Calu3 (cell line): ENCODE results near the gene MRPL4. TPM values are rescaled to one million over a fixed set of nuclear protein-coding genes. Genes with fewer than 3 reads are reported as not detected.

Experiments
- BruUV-seq: library from RNA; stranded (reverse); fragments of 400-500 nt; replicated peaks from 2 replicates; lab custom pipeline; 2021; lab: Mats Ljungman, UMichigan
- CTCF ChIA-PET: fragments of 300-600 bp; sonication (Branson Sonifier 250); formaldehyde crosslinking; loops from one replicate; lab custom pipeline; 2022; ENCODE audit warnings: antibody characterized with exemption; lab: Charles Lee
- DNase-seq: peaks from one replicate; pipeline ENCODE4 v3.0.0; 2022
- H3K27ac Mint-ChIP-seq: one replicate; pipeline ENCODE4 v1.8.0; 2022; ENCODE audit warnings: mixed read lengths; ENCODE audit not compliant: unreplicated experiment
- H3K27me3 Mint-ChIP-seq: one replicate; pipeline ENCODE4 v1.8.0; 2022; ENCODE audit warnings: mixed read lengths; ENCODE audit not compliant: unreplicated experiment
- H3K36me3 Mint-ChIP-seq: one replicate; pipeline ENCODE4 v1.8.0; 2022; ENCODE audit warnings: mild to moderate bottlenecking, moderate library complexity, mixed read lengths; ENCODE audit not compliant: insufficient read depth, unreplicated experiment
- H3K4me1 Mint-ChIP-seq: one replicate; pipeline ENCODE4 v1.8.0; 2022; ENCODE audit warnings: mild to moderate bottlenecking, low read depth, mixed read lengths; ENCODE audit not compliant: unreplicated experiment
- H3K4me3 Mint-ChIP-seq: one replicate; pipeline ENCODE4 v1.8.0; 2022; ENCODE audit warnings: mild to moderate bottlenecking, low read depth, moderate library complexity, mixed read lengths; ENCODE audit not compliant: unreplicated experiment
- H3K9me3 Mint-ChIP-seq: one replicate; pipeline ENCODE4 v1.8.0; 2022; ENCODE audit warnings: low read depth, mixed read lengths; ENCODE audit not compliant: unreplicated experiment
- CTCF ChIP-seq: fragments of 200-600 bp; IDR thresholded peaks from one replicate; pipeline ENCODE4 v1.8.0; 2022; ENCODE audit warnings: antibody characterized with exemption; ENCODE audit not compliant: unreplicated experiment
- intact Hi-C: fragments of 100-400 bp; cut with micrococcal nuclease; formaldehyde crosslinking; loops from one replicate; pipeline ENCODE4 v1.10.0; 2022; ENCODE audit not compliant: unreplicated experiment
- total RNA-seq: library from RNA; stranded (reverse); gene quantifications from 2 replicates; pipeline ENCODE4 v1.2.3, GENCODE V29; 2022

The MRPL4 gene
- total RNA-seq, 1 experiment from 2014 or later, result 60.4 TPM

DNA sequence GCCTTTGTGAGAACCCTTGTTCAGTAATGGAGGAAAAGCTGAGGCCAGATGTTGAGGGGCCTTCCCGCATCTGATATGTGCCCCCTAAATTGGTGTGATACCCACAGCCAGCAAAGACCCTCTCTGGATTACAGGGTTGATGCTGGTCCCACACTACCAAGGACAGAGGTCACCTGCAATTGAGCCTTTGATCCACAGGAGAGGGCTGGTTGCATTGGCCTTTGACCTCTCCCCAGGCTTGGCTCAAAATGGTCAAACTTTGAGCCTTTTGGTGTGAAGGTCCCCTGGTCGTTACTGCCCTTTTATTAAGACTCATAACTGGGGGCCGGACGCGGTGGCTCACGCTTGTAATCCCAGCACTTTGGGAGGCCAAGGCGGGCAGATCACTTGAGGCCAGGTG lies 8.4 kb upstream of the MRPL4 start:
- no peak for DNase-seq
- Mint-ChIP-seq H3K9me3 (no peaks in the 10 kb centered on the region), H3K27me3 (no peaks in the 10 kb centered on the region), H3K27ac (no peak overlapping the region), H3K4me1 (no peaks in the 10 kb centered on the region), H3K36me3 (no peaks in the 10 kb centered on the region), H3K4me3 (no peak overlapping the region)
- TF ChIP-seq CTCF, result no peak
- intact Hi-C loops, result no loop called here
- CTCF ChIA-PET, result no interaction called here
- no TSS peak for BruUV-seq

GRCh38 chr19:10245189-10245939 lies 6.7 kb upstream of the MRPL4 start:
- H3K9me3 Mint-ChIP-seq, result no peaks in the 10 kb centered on the region
- no peak for TF ChIP-seq CTCF
- peaks cover 3% of the 10 kb centered on the region for H3K36me3 Mint-ChIP-seq
- intact Hi-C loops, result no loop called here
- no peak for DNase-seq
- H3K27me3 Mint-ChIP-seq, result no peaks in the 10 kb centered on the region
- CTCF ChIA-PET, result interaction anchor here (0.6 kb wide), 1 partner anchor 125 kb away, joined by 4 read pairs; the partner anchor contains the start of gene EIF3G
- no peaks in the 10 kb centered on the region for H3K4me1 Mint-ChIP-seq
- no peak overlapping the region for H3K4me3 Mint-ChIP-seq
- H3K27ac Mint-ChIP-seq, result no peak overlapping the region
- no TSS peak for BruUV-seq

- H3K27ac Mint-ChIP-seq, result no peak overlapping the region
- CTCF ChIA-PET, result no interaction called here
- no peak for TF ChIP-seq CTCF
- no peaks in the 10 kb centered on the region for H3K9me3 Mint-ChIP-seq
- H3K27me3 Mint-ChIP-seq, result no peaks in the 10 kb centered on the region
- no peak overlapping the region for H3K4me3 Mint-ChIP-seq
- no peaks in the 10 kb centered on the region for H3K4me1 Mint-ChIP-seq
- no TSS peak for BruUV-seq
- H3K36me3 Mint-ChIP-seq, result peaks cover 5% of the 10 kb centered on the region
- intact Hi-C loops, result no loop called here
- DNase-seq, result no peak
Measured at GRCh38 chr19:10246511-10246910, 5.5 kb upstream of the MRPL4 start.

GRCh38 chr19:10252707-10253106 lies 693 bp downstream of the MRPL4 start:
- Mint-ChIP-seq H3K4me3 (peak overlapping the region; percentile 94), H3K9me3 (no peaks in the 10 kb centered on the region), H3K36me3 (peaks cover 31% of the 10 kb centered on the region), H3K27me3 (no peaks in the 10 kb centered on the region), H3K27ac (peak overlapping the region; percentile 89), H3K4me1 (no peaks in the 10 kb centered on the region)
- no peak for DNase-seq
- TF ChIP-seq CTCF, result no peak
- intact Hi-C loops, result loop anchor here (5.0 kb wide), 1 partner anchor 60 kb away; the partner anchor contains the start of gene DNMT1
- CTCF ChIA-PET, result no interaction called here
- BruUV-seq, result TSS peak; percentile 76
